GM18519 (cell line): Measurements from ENCODE around the gene KRTAP20-1.

Source experiments
- ATAC-seq: cut with Tn5 transposase; IDR thresholded peaks from one replicate; pipeline ENCODE4 v1.9.1; 2021; ENCODE audit warnings: mild to moderate bottlenecking, moderate library complexity; ENCODE audit not compliant: unreplicated experiment, low FRiP score

Gene KRTAP20-1

GRCh38 chr21:30642564-30642963, 26.3 kb downstream of the KRTAP20-1 start, which contains the start of gene KRTAP20-3:
Gene KRTAP20-3, plus strand, starts transcription at chr21:30642864.
- no peak for ATAC-seq

DNA sequence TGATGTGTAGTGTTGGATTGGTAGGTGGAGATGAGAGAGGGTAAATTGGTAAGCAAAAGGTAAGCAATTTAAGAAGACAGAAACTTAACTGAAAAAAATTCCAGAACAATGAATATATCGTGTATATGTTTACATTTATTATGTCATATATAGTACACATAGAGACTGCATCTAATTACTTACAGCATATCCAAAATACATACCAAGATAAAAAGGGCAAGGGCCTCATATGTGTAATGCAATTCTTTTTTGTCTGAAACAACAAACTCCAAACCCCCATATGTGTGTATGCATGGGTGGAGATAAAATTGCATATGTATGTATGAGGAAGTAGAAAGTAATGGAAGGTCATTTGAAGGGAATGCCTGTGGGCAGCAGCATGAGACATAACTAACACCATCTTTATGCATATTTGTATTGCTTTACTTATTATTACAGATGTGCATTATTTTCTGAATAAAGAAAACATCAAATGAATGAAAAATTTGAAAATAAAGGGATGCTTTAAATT, 30.7 kb downstream of the KRTAP20-1 start:
- no peak for ATAC-seq

- no peak for ATAC-seq
Measured at GRCh38 chr21:30652891-30653290, 36.7 kb downstream of the KRTAP20-1 start.
